HEK293 (cell line): Measurements from ENCODE around the gene NDUFB11.

ENCODE experiments used
- CTCF ChIA-PET: fragments of 350-600 bp; formaldehyde crosslinking; extraction: SDS; loops from one replicate; lab custom pipeline; 2021; ENCODE audit warnings: antibody characterized with exemption; lab: Yijun Ruan, JAX
- POLR2A ChIA-PET: fragments of 300-600 bp; formaldehyde crosslinking; extraction: SDS; loops from one replicate; lab custom pipeline; 2020; ENCODE audit warnings: antibody characterized with exemption, inconsistent platforms; lab: Yijun Ruan, JAX
- H3K27ac ChIP-seq: fragments of 200-500 bp; sonication (Bioruptor generic); 2 replicates; pipeline ENCODE4 v1.5.1; 2014; ENCODE audit warnings: low read depth, low read length, control low read depth, inconsistent platforms; ENCODE audit errors: extremely low read depth
- H3K36me3 ChIP-seq, 2 experiments: fragments of 200-500 bp in 1 of 2; sonication (Bioruptor generic) in 1 of 2; 1 replicate in 1 of 2; 2 replicates in 1 of 2; pipeline ENCODE4 v1.5.1; 2014 to 2017; ENCODE audit warnings: inconsistent platforms in 2 of 2, low read length in 2 of 2; ENCODE audit not compliant: control insufficient read depth in 2 of 2, insufficient read depth in 1 of 2
- H3K4me1 ChIP-seq: fragments of 200-500 bp; sonication (Bioruptor generic); 2 replicates; pipeline ENCODE4 v1.5.1; 2014; ENCODE audit warnings: mild to moderate bottlenecking, low read length, inconsistent platforms; ENCODE audit not compliant: control insufficient read depth, insufficient read depth
- H3K4me3 ChIP-seq: 2 replicates; pipeline ENCODE4 v1.5.1; 2011; ENCODE audit warnings: low read depth, mild to moderate bottlenecking, control low read depth, low read length, moderate library complexity
- H3K9me3 ChIP-seq: fragments of 200-500 bp; sonication (Bioruptor generic); 2 replicates; pipeline ENCODE4 v1.5.1; 2014; ENCODE audit warnings: low read depth, low read length, inconsistent platforms; ENCODE audit not compliant: control insufficient read depth, insufficient read depth
- BCL11A ChIP-seq: fragments of 450-650 bp; formaldehyde crosslinking; IDR thresholded peaks from 2 replicates; pipeline ENCODE4 v1.5.1; 2016; ENCODE audit warnings: low read depth, missing biosample characterization, missing genetic modification characterization
- BCL11B ChIP-seq: fragments of 450-650 bp; formaldehyde crosslinking; IDR thresholded peaks from 2 replicates; pipeline ENCODE4 v1.5.1; 2016; ENCODE audit warnings: low read depth, missing biosample characterization, missing genetic modification characterization
- MZF1 ChIP-seq: fragments of 450-650 bp; formaldehyde crosslinking; IDR thresholded peaks from 2 replicates; pipeline ENCODE4 v1.5.1; 2017; ENCODE audit warnings: missing biosample characterization, missing genetic modification characterization, borderline replicate concordance
- YY1 ChIP-seq: fragments of 450-650 bp; formaldehyde crosslinking; IDR thresholded peaks from 2 replicates; pipeline ENCODE4 v1.5.1; 2018; ENCODE audit warnings: missing biosample characterization, missing genetic modification characterization
- ZFHX2 ChIP-seq: fragments of 450-650 bp; formaldehyde crosslinking; conservative IDR thresholded peaks from 2 replicates; pipeline ENCODE4 v1.5.1; 2016; ENCODE audit warnings: missing biosample characterization, missing genetic modification characterization
- ZNF155 ChIP-seq: fragments of 450-650 bp; formaldehyde crosslinking; IDR thresholded peaks from 2 replicates; pipeline ENCODE4 v1.5.1; 2016; ENCODE audit warnings: missing biosample characterization, missing genetic modification characterization
- ZNF202 ChIP-seq: fragments of 450-650 bp; formaldehyde crosslinking; IDR thresholded peaks from 2 replicates; pipeline ENCODE4 v1.5.1; 2016; ENCODE audit warnings: missing biosample characterization, missing genetic modification characterization, borderline replicate concordance
- ZNF223 ChIP-seq: fragments of 450-650 bp; formaldehyde crosslinking; IDR thresholded peaks from 2 replicates; pipeline ENCODE4 v1.5.1; 2016; ENCODE audit warnings: missing biosample characterization, missing genetic modification characterization
- ZNF23 ChIP-seq: fragments of 450-650 bp; formaldehyde crosslinking; IDR thresholded peaks from 2 replicates; pipeline ENCODE4 v1.5.1; 2016; ENCODE audit warnings: missing biosample characterization, missing genetic modification characterization, borderline replicate concordance
- ZNF292 ChIP-seq: fragments of 450-650 bp; formaldehyde crosslinking; IDR thresholded peaks from 2 replicates; pipeline ENCODE4 v1.5.1; 2016; ENCODE audit warnings: low read depth, missing biosample characterization, missing genetic modification characterization, borderline replicate concordance
- ZNF311 ChIP-seq: fragments of 450-650 bp; formaldehyde crosslinking; IDR thresholded peaks from 2 replicates; pipeline ENCODE4 v1.5.1; 2017; ENCODE audit warnings: missing biosample characterization, missing genetic modification characterization, borderline replicate concordance
- ZNF391 ChIP-seq: fragments of 450-650 bp; formaldehyde crosslinking; IDR thresholded peaks from 2 replicates; pipeline ENCODE4 v1.5.1; 2016; ENCODE audit warnings: low read depth, missing biosample characterization, missing genetic modification characterization, borderline replicate concordance
- ZNF530 ChIP-seq: fragments of 450-650 bp; formaldehyde crosslinking; IDR thresholded peaks from 2 replicates; pipeline ENCODE4 v1.5.1; 2016; ENCODE audit warnings: low read depth, missing biosample characterization, missing genetic modification characterization
- ZNF548 ChIP-seq: fragments of 450-650 bp; formaldehyde crosslinking; IDR thresholded peaks from 2 replicates; pipeline ENCODE4 v1.5.1; 2016; ENCODE audit warnings: missing biosample characterization, missing genetic modification characterization
- ZNF585B ChIP-seq: fragments of 450-650 bp; formaldehyde crosslinking; IDR thresholded peaks from 2 replicates; pipeline ENCODE4 v1.5.1; 2016; ENCODE audit warnings: missing biosample characterization, missing genetic modification characterization
- ZNF624 ChIP-seq: fragments of 450-650 bp; formaldehyde crosslinking; IDR thresholded peaks from 2 replicates; pipeline ENCODE4 v1.5.1; 2017; ENCODE audit warnings: missing biosample characterization, missing genetic modification characterization
- ZNF626 ChIP-seq: fragments of 450-650 bp; sonication (Bioruptor Pico); formaldehyde crosslinking; IDR thresholded peaks from 2 replicates; pipeline ENCODE4 v1.5.1; 2018; ENCODE audit warnings: missing biosample characterization, missing genetic modification characterization, inconsistent platforms
- ZNF664 ChIP-seq: fragments of 450-650 bp; formaldehyde crosslinking; IDR thresholded peaks from 2 replicates; pipeline ENCODE4 v1.5.1; 2016; ENCODE audit warnings: missing biosample characterization, missing genetic modification characterization
- ZNF677 ChIP-seq: fragments of 450-650 bp; IDR thresholded peaks from 2 replicates; pipeline ENCODE4 v1.5.0; 2018; ENCODE audit warnings: missing biosample characterization, mild to moderate bottlenecking, missing genetic modification characterization, moderate library complexity
- ZNF792 ChIP-seq: fragments of 450-650 bp; formaldehyde crosslinking; IDR thresholded peaks from 2 replicates; pipeline ENCODE4 v1.5.1; 2016; ENCODE audit warnings: missing biosample characterization, missing genetic modification characterization
- TF ChIP-seq, protein P1 (sequence below): fragments of 450-650 bp; formaldehyde crosslinking; IDR thresholded peaks from 2 replicates; pipeline ENCODE4 v1.5.1; 2016; ENCODE audit warnings: missing biosample characterization, missing genetic modification characterization
- TF ChIP-seq, protein P2 (sequence below): fragments of 450-650 bp; IDR thresholded peaks from 2 replicates; pipeline ENCODE4 v1.5.1; 2018; ENCODE audit warnings: missing biosample characterization, mild to moderate bottlenecking, missing genetic modification characterization
- TF ChIP-seq, protein P3 (sequence below): sonication (generic); formaldehyde crosslinking; IDR thresholded peaks from 2 replicates; pipeline ENCODE4 v1.8.1; 2022; ENCODE audit warnings: mild to moderate bottlenecking, moderate library complexity, missing genetic modification reagents
- TF ChIP-seq, protein P4 (sequence below): fragments of 450-650 bp; formaldehyde crosslinking; IDR thresholded peaks from 2 replicates; pipeline ENCODE4 v1.5.1; 2017; ENCODE audit warnings: missing biosample characterization, missing genetic modification characterization

Gene NDUFB11

DNA sequence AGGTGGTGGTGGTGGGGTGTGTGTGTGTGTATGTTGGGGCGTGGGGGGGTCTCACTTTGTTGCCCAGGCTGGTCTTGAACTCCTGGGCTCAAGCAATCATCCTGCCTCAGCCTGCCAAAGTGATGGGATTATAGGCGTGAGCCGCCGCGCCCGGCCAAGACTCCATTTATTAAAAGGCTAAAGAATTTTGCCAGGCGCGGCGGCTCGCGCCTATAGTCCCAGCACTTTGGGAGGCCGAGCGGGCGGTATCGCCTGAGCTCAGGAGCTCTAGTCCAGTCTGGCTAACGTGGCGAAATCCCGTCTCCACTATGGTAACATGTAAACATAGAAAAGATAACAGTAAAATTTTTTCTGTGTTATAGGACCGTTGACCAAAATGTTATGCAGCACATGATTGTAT lies 45.4 kb upstream of the NDUFB11 start:
- no peaks in the 10 kb centered on the region for H3K9me3 ChIP-seq
- POLR2A ChIA-PET: interaction anchor here (0.9 to 2.4 kb wide), 4 partner anchors 10 to 366 kb away, joined by 4 to 26 read pairs (median 8); partner anchors contain the start of genes NDUFB11 and RBM10
- H3K36me3 ChIP-seq: peaks cover 0 to 27% of the 10 kb centered on the region in 2 experiments; a peak in 2 of 3 replicates
- H3K4me3 ChIP-seq: no peak overlapping the region
- no peak overlapping the region for H3K27ac ChIP-seq
- no peak for TF ChIP-seq ZNF624 (tag by site-specific recombination)
- no peak for TF ChIP-seq ZNF202 (tag by site-specific recombination)
- TF ChIP-seq ZNF548: no peak
- TF ChIP-seq ZNF792 (tag by site-specific recombination): no peak
- no peak for TF ChIP-seq ZNF677 (tag by site-specific recombination)
- TF ChIP-seq ZNF292 (tag by site-specific recombination): no peak
- TF ChIP-seq MZF1: no peak
- CTCF ChIA-PET: interaction anchor here (0.6 to 1.2 kb wide), 4 partner anchors 45 to 334 kb away, joined by 3 to 5 read pairs (median 4); partner anchors contain the start of genes NDUFB11 and RBM10
- H3K4me1 ChIP-seq: peaks cover 4% of the 10 kb centered on the region; the same call in 1 of the 2 replicates

DNA sequence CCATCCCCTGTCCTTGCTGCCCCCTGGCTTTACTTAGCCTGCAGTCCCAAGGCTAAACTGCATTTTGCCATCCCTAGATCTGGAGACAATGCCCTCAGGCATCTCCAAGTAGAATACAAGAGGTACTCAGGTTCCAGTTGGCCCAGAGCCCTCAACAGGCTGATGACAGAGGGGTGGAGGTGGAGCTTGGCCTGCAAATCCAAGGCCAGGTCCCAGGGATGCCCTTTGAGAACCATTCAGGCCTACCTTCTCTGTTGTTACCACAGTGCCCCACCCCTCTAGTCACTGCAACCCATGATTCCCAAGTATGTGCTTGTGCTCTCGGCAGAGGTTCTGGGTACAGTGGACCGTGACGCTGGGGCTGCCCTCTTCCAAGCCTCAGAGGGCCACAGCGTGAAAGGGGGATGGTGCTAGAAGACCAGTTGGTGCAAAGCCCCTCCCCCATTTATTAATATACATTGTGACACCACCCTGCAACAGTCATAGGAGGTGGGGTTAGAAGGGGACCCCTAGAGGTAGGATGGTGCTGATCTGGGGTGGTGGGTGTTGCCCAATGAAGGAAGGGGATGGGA lies 42.7 kb upstream of the NDUFB11 start:
- ChIA-PET POLR2A (interaction anchor here (1.1 kb wide), 1 partner anchor 37 kb away, joined by 3 read pairs; no protein-coding TSS in a partner anchor), CTCF (interaction anchor here (0.6 kb wide), 1 partner anchor 63 kb away, joined by 3 read pairs; no protein-coding TSS in a partner anchor)
- TF ChIP-seq ZNF391 (tag by site-specific recombination) (no peak), ZNF626 (tag by site-specific recombination) (no peak), BCL11B (tag by site-specific recombination) (no peak), ZNF664 (no peak), ZNF585B (tag by site-specific recombination) (no peak), ZNF155 (tag by site-specific recombination) (no peak), ZNF530 (tag by site-specific recombination) (no peak), ZNF624 (tag by site-specific recombination) (no peak), BCL11A (tag by site-specific recombination) (no peak), ZFHX2 (tag by site-specific recombination) (no peak), ZNF311 (no peak), YY1 (tag by site-specific recombination) (no peak), ZNF223 (tag by site-specific recombination) (no peak), ZNF23 (tag by site-specific recombination) (no peak)
- TF ChIP-seq, protein P1, sequence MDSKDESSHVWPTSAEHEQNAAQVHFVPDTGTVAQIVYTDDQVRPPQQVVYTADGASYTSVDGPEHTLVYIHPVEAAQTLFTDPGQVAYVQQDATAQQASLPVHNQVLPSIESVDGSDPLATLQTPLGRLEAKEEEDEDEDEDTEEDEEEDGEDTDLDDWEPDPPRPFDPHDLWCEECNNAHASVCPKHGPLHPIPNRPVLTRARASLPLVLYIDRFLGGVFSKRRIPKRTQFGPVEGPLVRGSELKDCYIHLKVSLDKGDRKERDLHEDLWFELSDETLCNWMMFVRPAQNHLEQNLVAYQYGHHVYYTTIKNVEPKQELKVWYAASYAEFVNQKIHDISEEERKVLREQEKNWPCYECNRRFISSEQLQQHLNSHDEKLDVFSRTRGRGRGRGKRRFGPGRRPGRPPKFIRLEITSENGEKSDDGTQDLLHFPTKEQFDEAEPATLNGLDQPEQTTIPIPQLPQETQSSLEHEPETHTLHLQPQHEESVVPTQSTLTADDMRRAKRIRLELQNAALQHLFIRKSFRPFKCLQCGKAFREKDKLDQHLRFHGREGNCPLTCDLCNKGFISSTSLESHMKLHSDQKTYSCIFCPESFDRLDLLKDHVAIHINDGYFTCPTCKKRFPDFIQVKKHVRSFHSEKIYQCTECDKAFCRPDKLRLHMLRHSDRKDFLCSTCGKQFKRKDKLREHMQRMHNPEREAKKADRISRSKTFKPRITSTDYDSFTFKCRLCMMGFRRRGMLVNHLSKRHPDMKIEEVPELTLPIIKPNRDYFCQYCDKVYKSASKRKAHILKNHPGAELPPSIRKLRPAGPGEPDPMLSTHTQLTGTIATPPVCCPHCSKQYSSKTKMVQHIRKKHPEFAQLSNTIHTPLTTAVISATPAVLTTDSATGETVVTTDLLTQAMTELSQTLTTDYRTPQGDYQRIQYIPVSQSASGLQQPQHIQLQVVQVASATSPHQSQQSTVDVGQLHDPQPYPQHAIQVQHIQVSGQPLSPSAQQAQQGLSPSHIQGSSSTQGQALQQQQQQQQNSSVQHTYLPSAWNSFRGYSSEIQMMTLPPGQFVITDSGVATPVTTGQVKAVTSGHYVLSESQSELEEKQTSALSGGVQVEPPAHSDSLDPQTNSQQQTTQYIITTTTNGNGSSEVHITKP: no peak
- TF ChIP-seq, protein P2, sequence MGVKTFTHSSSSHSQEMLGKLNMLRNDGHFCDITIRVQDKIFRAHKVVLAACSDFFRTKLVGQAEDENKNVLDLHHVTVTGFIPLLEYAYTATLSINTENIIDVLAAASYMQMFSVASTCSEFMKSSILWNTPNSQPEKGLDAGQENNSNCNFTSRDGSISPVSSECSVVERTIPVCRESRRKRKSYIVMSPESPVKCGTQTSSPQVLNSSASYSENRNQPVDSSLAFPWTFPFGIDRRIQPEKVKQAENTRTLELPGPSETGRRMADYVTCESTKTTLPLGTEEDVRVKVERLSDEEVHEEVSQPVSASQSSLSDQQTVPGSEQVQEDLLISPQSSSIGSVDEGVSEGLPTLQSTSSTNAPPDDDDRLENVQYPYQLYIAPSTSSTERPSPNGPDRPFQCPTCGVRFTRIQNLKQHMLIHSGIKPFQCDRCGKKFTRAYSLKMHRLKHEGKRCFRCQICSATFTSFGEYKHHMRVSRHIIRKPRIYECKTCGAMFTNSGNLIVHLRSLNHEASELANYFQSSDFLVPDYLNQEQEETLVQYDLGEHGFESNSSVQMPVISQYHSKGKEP (tag by site-specific recombination): no peak
- TF ChIP-seq, protein P3, sequence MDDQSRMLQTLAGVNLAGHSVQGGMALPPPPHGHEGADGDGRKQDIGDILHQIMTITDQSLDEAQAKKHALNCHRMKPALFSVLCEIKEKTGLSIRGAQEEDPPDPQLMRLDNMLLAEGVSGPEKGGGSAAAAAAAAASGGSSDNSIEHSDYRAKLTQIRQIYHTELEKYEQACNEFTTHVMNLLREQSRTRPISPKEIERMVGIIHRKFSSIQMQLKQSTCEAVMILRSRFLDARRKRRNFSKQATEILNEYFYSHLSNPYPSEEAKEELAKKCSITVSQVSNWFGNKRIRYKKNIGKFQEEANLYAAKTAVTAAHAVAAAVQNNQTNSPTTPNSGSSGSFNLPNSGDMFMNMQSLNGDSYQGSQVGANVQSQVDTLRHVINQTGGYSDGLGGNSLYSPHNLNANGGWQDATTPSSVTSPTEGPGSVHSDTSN (CRISPR knock-in tag): no peak
- TF ChIP-seq, protein P4, sequence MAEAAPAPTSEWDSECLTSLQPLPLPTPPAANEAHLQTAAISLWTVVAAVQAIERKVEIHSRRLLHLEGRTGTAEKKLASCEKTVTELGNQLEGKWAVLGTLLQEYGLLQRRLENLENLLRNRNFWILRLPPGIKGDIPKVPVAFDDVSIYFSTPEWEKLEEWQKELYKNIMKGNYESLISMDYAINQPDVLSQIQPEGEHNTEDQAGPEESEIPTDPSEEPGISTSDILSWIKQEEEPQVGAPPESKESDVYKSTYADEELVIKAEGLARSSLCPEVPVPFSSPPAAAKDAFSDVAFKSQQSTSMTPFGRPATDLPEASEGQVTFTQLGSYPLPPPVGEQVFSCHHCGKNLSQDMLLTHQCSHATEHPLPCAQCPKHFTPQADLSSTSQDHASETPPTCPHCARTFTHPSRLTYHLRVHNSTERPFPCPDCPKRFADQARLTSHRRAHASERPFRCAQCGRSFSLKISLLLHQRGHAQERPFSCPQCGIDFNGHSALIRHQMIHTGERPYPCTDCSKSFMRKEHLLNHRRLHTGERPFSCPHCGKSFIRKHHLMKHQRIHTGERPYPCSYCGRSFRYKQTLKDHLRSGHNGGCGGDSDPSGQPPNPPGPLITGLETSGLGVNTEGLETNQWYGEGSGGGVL: no peak
- Histone ChIP-seq H3K36me3 (peaks cover 0 to 40% of the 10 kb centered on the region in 2 experiments; a peak in 2 of 3 replicates), H3K9me3 (no peaks in the 10 kb centered on the region), H3K4me3 (no peak overlapping the region), H3K27ac (no peak overlapping the region), H3K4me1 (no peaks in the 10 kb centered on the region)
